IPS-18c (cell line): ENCODE measurements around the gene PYDC2.
"Not testable (repeated sequence)": the region's sequence is repeated elsewhere in the genome, so short reads cannot be mapped to it uniquely, and the experiment has no call there.

Experiments
- H3K4me3 ChIP-seq: 2 replicates; pipeline ENCODE4 v1.7.0; 2013; ENCODE audit warnings: low read depth, mild to moderate bottlenecking, low read length, moderate library complexity; ENCODE audit not compliant: insufficient read depth
- H3K9me3 ChIP-seq: one replicate; pipeline ENCODE4 v1.6.1; 2013; ENCODE audit warnings: mild to moderate bottlenecking, low read length, moderate library complexity; ENCODE audit not compliant: control insufficient read depth, insufficient read depth

PYDC2 gene

DNA sequence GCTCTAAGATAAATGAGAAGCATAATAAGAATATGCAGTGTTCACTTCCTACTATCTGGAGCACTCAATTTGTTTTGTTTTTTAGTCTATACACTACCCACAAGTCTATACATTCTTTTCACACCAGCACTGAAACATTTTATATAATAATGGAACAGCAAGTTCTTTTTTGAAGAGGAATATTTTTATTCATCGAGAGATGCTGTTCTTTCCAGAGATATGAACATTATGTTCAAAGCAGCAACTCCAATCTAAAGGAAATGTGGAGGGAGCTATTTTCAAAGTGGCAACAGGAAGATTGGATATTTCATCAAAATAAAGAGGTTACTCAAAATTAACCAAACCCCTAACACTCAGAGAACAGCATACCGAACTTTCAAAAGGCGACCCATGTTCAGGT lies 16.4 kb upstream of the PYDC2 start:
- Histone ChIP-seq H3K9me3 (no peaks in the 10 kb centered on the region), H3K4me3 (no peak overlapping the region)

DNA sequence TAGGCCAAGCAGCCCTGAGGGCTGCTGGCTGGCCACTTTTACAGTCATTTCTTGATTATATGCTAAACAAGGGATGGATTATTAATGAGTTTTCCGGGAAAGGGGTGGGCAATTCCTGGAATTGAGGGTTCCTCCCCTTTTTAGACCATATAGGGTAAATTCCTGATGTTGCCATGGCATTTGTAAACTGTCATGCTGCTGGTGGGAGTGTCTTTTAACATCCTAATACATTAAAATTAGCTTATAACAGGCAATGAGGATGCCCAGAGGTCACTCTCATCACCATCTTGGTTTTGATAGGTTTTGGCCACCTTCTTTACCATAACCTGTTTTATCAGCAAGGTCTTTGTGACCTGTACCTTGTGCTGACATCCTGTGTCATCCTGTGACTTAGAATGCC lies 11.7 kb upstream of the PYDC2 start:
- H3K9me3 ChIP-seq, result no peaks in the 10 kb centered on the region
- no peak overlapping the region for H3K4me3 ChIP-seq

DNA sequence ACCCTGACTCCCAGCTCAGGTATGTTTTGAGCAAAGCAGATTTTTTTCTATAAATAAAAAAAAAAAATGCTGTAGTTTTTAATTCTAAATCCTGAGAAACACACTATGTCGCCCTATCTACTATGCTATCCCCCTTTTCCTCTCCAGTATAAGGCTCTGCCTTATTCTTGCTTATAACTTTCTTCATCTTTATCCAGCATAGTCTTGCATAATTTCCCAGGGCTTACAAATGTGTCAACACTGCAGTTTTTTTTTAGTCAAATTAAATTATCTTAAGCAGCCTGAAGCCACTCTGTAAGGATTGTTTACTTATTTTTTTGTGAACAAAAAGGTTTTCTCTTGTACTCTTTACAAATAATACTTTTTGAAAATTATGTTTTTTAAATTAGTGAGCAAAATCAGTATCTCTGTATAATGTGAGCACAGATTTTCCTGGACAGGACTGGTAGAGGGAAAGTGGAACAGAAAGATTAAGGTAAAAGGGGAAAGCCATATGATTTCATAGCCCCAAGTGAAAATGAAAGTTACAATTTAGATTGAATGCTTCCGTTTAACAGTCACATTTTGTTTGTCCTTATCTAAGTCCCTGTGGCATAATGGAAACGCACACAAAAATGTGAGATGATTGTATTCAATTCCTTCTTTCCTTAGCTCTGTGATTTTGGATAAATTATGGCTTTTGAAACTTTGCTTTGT lies 5.6 kb upstream of the PYDC2 start:
- Histone ChIP-seq H3K4me3 (no peak overlapping the region), H3K9me3 (no peaks in the 10 kb centered on the region)

DNA sequence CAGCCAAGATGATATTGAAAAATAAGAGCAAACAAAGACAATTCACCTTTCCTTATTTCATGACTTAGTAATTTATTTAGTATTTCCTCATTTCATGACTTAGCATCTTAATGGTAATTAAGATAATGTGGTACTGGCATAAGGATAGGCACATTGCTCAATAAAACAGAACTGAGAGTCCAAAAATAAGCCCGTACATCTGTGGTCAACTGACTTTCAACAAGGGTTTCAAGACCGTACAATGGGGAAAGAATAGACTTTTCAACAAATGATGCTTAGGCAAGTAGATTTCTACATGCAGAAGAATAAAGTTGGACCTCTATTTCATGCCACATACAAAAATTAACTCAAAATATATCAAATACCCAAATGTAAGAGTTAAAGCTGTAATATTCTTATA lies 603 bp upstream of the PYDC2 start:
- H3K4me3 ChIP-seq, result no peak overlapping the region
- H3K9me3 ChIP-seq, result no peaks in the 10 kb centered on the region

DNA sequence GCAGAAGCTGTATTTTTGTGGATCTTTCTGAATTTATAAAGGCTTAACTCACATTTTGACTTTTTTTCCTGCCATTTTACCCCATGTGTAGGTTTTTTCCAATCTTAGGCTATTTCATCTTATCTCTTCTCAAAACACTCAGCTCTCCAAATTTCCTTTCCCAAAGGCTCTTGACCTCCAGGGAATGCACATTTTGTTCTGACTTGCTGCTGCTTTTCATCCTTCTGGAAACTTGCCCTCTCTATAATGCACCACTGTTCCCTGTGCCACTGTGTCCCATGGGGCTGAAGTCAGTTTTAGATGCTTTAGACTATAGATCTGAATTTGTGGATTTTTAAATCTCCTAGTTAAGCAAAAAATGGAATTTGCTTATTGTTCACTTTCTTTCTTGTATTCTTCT lies 9.1 kb downstream of the PYDC2 start:
- no peaks in the 10 kb centered on the region for H3K9me3 ChIP-seq
- no peak overlapping the region for H3K4me3 ChIP-seq

DNA sequence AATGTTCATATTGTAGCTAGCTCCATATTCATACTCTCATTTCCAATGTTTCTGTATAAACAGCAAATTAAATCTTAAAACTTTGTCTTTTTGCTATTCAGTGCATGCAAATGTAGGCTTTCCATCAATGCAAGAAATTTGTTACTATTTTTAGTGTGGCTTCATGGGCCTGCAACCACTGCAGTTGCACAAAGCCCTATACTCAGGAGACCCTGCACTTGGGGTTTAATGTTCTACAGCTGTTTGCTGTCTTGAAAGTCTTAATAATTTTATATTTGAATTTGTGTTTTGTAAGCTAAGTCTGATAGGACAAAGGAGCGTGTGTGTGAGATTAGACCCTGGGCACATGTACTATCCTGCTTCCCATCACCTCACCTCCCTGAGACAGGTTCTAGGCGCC lies 9.6 kb downstream of the PYDC2 start:
- Histone ChIP-seq H3K4me3 (no peak overlapping the region), H3K9me3 (no peaks in the 10 kb centered on the region)

DNA sequence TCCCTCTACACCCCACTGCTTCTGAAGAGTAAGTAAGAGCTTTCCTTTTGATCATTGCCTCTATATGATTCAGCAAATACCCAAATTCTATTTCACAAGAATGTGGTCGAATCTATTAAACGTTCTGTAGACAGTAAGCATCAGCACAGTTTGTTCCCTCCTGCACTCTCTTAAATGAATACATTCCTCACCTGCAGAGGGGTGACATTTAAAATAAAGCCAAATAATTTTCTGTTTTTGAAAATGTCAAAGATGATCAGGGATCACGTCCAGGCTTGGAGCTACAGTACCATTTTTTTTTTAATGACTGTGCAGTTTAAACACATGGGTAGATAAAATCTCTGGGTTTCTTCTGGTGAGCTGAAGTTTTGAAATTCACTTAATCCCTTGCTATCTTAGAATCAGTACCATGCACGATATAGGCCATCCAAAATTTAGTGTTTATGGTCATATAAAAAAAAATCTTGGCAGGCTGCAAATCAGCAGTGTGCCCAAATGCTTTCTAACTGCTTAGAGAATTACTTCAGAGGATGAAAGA lies 12.8 kb downstream of the PYDC2 start:
- no peaks in the 10 kb centered on the region for H3K9me3 ChIP-seq
- no peak overlapping the region for H3K4me3 ChIP-seq

DNA sequence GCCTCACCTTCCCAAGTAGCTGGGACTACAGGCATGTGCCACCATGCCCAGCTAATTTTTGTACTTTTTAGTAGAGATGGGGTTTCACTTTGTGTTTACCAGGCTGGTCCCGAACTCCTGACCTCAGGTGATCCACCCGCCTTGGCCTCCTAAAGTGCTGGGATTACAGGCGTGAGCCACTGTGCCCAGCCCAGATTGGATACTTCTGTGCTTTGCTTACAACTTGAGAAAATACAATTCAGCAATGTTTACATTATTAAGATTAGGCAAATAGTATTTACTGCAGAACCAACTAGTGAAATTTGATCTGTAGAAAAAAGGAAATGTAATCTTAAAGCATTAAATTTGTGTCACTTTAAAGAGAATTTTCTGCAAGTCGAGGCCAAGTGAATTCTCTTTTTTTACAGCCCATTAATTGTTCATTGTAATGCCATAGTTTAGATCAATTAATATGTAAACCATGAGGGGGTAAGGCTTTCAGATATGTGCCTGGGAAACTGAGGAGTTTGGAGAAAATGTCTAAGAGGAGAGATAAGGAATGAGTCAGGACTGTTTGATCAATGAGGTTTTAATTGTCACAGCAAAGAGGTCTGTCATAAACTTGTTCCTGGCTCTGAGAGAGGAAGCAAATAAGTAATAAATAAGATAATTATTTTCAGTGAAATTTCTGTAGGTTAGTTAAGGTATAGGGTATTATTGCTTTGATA lies 15.3 kb downstream of the PYDC2 start:
- no peak overlapping the region for H3K4me3 ChIP-seq

DNA sequence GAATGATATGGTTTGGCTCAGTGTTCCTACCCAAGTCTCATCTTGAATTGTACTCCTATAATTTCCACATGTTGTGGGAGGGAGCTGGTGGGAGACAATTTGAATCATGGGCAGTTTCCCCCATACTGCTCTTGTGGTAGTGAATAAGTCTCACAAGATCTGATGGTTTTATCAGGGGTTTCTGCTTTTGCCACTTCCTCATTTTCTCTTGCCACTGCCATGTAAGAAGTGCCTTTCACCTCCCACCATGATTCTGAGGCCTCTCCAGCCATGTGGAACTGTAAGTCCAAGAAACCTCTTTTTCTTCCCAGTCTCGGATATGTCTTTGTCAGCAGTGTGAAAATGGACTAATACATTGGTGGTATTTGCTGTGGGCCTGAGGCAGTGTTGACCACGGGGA lies 23.0 kb downstream of the PYDC2 start:
- H3K4me3 ChIP-seq, H3K9me3 ChIP-seq: not testable (repeated sequence)

More for the DNA sequence above, 15.3 kb downstream of the PYDC2 start:
- H3K9me3 ChIP-seq, result no peaks in the 10 kb centered on the region

DNA sequence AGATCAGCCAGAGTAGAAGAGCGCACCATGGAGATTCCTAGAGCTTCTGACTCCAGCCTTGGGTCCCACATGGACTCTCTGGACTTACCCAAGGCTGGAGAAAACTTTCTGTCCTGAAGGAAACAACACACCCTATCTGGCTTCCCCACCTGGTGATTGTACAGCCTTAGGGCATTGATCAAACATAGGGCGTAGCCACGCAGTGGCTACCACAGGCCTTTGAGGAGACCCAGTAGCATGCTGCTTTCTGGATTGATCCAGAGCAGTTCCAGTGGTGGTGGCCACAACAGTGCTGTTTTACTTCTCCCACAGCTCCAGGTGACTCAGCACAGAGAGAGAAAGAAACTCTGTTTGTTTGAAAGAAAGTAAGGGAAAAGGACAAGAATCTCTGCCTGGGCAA lies 23.5 kb downstream of the PYDC2 start:
- no peaks in the 10 kb centered on the region for H3K9me3 ChIP-seq
- no peak overlapping the region for H3K4me3 ChIP-seq

DNA sequence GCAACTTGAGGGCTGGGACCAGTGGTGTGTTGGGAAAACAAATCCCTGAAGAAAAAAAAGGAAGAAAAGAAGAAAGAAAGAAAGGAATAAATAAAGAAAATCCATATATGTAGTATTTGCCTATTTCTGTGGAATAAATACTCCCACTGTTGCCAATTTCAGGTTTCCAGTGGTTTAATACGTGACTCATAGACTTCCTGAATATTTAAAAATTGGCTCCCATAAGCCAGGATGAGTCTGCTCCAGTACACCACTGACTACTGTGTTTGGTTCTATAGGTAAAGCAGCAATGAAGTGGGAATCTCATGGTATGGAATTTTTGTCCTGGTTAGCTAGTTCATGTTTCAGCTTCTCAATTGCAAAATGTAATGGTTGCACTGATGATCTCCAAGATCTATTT lies 31.6 kb downstream of the PYDC2 start:
- no peak overlapping the region for H3K4me3 ChIP-seq
- no peaks in the 10 kb centered on the region for H3K9me3 ChIP-seq

DNA sequence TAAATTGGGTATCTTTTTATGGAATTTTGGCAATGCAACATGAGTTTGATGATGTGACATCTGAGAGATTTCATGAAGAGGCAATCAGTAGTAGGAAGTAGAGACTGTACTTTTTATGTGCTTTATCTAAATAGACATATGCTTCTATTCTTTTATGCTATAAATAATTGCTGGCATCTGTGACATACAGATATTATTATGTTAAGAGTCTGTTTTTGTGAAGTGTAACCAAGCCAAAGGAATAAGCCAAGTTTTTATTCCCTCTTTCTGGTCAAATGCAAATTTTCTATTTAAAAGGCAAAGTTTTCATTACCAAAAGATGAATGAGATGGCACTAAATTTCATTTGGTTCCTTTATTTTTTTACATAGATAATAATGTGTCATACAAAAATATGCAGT lies 32.4 kb downstream of the PYDC2 start:
- Histone ChIP-seq H3K9me3 (no peaks in the 10 kb centered on the region), H3K4me3 (no peak overlapping the region)

DNA sequence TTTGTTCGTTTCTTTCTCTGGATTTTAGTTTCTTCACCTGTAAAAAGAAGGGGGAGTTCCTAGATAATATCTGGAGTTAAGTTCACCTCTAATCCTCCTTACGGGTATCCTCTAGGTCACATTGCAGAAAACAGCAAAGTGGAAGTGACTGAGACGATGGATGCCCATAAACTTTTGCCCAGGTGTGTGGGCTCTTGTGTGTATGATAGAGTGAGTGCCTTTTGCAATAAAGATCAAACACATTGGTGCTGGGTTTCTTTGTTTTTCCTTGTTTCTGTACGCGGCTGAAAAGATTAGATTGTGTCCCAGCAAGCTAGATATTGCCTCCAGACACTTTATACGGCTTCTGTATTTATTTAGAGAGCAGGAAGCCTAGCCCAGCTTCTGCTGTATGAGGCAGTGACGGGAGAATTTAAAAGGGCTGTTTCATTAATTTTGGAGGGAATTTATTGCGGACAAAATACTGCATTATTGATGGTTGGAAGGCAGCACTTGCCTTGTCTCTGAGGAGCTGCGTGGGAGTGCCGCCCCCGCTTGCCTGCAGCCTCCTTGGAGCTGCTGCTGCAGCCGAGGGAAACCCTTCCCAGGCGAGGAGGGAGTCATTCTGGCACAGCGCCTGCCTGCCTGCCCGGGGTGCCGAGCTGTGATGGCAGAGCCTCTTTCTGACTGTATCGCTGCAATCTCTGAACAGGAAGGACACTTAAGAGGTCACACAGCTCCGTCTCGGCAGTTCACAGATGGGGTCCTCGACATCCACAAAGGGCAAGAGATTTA lies 38.5 kb downstream of the PYDC2 start:
- no peaks in the 10 kb centered on the region for H3K9me3 ChIP-seq
- H3K4me3 ChIP-seq, result no peak overlapping the region

DNA sequence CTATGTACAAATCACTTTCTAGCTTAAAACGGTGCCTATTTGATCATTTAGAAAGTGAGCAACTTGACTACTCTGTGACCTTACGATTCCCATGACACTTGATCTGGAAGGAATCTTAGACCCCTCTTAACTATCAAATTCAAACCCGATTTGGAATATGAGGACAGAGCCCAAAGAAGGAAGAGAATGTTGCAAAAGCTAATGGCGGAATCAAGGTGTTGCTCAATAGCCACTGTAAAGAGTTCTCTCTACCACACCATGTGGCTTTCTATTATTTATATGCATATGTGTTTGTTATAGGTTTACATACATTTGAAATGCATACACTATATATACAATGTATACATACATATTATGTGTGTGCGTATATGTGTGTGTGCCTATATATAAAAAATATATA lies 39.9 kb downstream of the PYDC2 start:
- H3K9me3 ChIP-seq, result no peaks in the 10 kb centered on the region
- no peak overlapping the region for H3K4me3 ChIP-seq

DNA sequence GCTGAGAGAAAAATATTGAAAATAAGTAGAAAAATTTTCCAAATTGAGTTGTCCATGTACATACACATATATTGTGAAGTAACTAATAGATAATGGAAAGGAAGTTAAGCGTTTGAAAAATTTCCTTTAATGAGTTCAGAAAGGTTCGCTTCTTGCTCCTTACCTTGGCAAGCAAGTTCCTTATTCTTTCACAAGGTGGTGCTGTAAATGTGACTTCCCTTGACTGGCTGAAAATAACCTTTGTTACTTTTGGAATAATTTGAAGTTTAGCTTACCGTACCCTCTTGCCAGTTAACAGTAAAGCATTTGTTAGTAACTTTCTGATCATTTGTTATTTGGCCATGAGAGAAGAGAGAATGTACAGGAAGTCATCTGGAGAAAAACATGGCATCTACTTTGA lies 41.6 kb downstream of the PYDC2 start:
- H3K9me3 ChIP-seq, result no peaks in the 10 kb centered on the region

DNA sequence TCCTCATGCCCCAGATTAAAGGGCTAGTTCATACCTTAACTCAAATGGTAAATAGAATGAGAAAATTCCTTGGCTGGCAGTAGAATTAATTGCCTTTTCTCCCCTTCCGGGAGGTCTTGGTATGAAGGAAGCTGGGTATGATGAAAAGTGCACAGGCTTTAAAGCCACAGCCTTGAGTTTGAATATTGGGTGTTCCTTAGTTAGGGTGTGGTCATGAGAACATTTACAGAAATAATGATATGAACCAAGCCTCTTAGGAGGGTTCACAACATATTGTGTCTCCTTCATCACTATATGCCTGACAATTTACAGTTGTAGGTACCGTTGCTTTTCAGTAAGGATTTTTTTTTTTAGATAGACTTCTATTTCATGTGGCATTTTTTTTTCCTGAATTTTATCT lies 48.1 kb downstream of the PYDC2 start:
- Histone ChIP-seq H3K4me3 (no peak overlapping the region), H3K9me3 (no peaks in the 10 kb centered on the region)

More for the DNA sequence above, 41.6 kb downstream of the PYDC2 start:
- no peak overlapping the region for H3K4me3 ChIP-seq
